ENCODE results near the gene TBC1D22B.

TBC1D22B gene

GRCh38 chr6:37357288-37357687 is 99.7 kb downstream of the TBC1D22B start:
- no peak for DNase-seq

- DNase-seq: no peak
Observed at GRCh38 chr6:37357860-37358259, 100.3 kb downstream of the TBC1D22B start.

GRCh38 chr6:37359039-37359438 is 101.5 kb downstream of the TBC1D22B start:
- no peak for DNase-seq

GRCh38 chr6:37362101-37362828 is 104.7 kb downstream of the TBC1D22B start:
- DNase-seq: no peak

- DNase-seq: no peak
Observed at GRCh38 chr6:37365791-37366190, 108.2 kb downstream of the TBC1D22B start.

- DNase-seq: no peak
Observed at GRCh38 chr6:37366910-37367309, 109.3 kb downstream of the TBC1D22B start.

- no peak for DNase-seq
Observed at GRCh38 chr6:37368961-37369320, 111.4 kb downstream of the TBC1D22B start.

GRCh38 chr6:37369321-37370201 is 112.0 kb downstream of the TBC1D22B start:
- DNase-seq: no peak

- no peak for DNase-seq
Observed at GRCh38 chr6:37371154-37372083, 113.8 kb downstream of the TBC1D22B start.

- DNase-seq: no peak
Observed at GRCh38 chr6:37372116-37372515, 114.5 kb downstream of the TBC1D22B start.

- no peak for DNase-seq
Observed at GRCh38 chr6:37373822-37374471, 116.4 kb downstream of the TBC1D22B start.

- no peak for DNase-seq
Observed at GRCh38 chr6:37375376-37375775, 117.8 kb downstream of the TBC1D22B start.

- DNase-seq: no peak
Observed at GRCh38 chr6:37376078-37376743, 118.6 kb downstream of the TBC1D22B start.

- DNase-seq: peak in 3 of 5 donors; percentile 13 to 54 (median 13)
Observed at GRCh38 chr6:37381579-37381978, 124.0 kb downstream of the TBC1D22B start.

Measured in T-helper 1 cell (primary cell).